ENCODE measurements around the gene C1QB.

The C1QB gene

DNA sequence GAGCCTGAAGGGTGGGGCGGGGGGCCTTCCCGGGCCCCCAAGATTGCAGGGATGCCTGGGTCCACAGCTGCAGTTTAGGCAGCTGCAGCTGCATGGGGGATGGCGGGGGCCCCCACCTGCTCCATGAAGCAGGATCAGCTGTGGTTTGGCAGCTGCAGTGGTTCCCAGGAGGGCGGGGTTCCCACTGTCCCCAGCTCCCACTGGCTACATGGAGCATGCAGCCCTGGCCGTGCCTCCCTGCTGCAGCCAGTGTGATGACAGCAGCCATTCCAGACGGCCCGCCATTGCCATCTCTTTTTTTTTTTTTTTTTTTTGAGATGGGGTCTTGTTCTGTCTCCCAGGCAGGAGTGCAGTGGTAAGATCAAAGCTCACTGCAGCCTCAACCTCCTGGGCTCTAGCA, 17.6 kb upstream of the C1QB start:
- DNase-seq: no peak

DNA sequence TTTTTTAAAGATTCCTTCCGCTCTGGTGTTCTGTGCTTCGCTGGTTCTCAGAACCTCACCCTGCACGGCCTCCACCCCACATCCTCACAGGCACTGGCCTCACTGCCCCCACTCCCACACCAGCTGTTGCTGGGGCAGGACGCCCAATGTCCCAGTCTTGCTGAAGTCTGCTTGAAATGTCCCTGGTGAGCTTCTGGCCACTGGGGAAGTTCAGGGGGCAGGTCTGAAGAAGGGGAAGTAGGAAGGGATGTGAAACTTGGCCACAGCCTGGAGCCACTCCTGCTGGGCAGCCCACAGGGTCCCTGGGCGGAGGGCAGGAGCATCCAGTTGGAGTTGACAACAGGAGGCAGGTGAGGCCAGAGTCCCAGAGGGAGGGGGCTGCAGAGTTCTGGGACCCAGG, 16.7 kb upstream of the C1QB start, which contains the start of gene C1QA:
Gene C1QA (plus strand): TSS at position 276 of the 400 bp plus-strand sequence. CDS start 989 bp downstream, outside the sequence.
- no peak for DNase-seq

DNA sequence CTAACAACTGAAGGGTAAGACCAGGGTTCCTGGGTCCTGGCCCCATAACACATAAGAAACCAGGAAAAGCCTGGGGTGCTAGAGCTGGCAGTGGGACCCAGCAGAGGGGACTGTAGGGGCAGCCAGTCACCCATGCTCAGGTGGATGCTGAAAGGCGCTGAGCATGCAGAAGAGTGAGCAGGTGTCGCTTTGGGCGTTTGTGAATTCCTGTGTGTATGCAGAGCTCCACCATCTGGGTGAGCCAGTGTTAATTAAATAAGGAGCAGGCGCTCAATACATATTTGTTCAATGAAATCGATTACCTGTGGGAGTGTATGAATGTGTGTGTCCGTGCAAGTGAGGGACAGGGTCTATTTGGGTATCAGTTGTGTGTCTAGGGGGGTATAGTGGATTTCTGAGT, 16.1 kb upstream of the C1QB start:
- DNase-seq: no peak

GRCh38 chr1:22637907-22638445, 15.1 kb upstream of the C1QB start:
- no peak for DNase-seq

DNA sequence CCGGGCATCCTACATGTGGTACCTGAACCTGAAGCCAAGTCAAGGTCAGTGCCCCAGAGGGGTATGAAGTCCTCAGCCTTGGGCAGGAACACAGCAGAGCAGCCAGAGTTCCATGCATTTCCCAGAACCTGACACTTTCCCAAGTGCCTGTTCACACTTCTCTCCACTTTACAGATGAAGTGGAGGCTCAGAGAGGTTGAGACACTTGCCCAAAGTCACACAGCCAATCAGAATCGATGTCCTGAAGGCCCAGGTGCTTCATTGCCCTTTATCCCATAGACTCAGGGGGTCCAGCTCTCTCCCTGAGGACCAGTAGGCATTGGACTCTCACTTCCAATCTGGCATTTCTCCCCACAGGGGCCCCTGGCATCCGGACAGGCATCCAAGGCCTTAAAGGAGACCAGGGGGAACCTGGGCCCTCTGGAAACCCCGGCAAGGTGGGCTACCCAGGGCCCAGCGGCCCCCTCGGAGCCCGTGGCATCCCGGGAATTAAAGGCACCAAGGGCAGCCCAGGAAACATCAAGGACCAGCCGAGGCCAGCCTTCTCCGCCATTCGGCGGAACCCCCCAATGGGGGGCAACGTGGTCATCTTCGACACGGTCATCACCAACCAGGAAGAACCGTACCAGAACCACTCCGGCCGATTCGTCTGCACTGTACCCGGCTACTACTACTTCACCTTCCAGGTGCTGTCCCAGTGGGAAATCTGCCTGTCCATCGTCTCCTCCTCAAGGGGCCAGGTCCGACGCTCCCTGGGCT, 14.4 kb upstream of the C1QB start:
- DNase-seq: no peak

DNA sequence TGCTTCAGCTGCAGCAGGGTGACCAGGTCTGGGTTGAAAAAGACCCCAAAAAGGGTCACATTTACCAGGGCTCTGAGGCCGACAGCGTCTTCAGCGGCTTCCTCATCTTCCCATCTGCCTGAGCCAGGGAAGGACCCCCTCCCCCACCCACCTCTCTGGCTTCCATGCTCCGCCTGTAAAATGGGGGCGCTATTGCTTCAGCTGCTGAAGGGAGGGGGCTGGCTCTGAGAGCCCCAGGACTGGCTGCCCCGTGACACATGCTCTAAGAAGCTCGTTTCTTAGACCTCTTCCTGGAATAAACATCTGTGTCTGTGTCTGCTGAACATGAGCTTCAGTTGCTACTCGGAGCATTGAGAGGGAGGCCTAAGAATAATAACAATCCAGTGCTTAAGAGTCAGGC, 13.8 kb upstream of the C1QB start:
- DNase-seq: peak; percentile 74

DNA sequence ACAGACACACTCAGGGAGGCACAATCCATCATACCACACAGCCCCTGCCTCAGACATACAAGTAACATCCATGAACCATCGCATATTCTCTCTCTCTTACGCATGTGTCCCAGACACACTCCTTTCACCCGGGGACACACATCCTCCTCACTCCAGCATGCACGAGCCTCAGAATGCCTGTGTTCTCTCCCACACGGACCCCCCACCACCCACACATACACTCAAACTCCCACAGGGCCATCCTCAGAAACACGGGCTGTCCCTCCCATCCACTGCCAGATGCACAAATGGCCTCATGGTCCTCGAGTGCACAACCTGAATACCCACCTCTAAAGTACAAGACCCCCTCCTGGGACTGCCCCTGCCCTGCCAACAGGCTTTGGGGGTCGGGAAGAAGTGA, 11.8 kb upstream of the C1QB start:
- no peak for DNase-seq

GRCh38 chr1:22641906-22642636, 11.0 kb upstream of the C1QB start:
- DNase-seq: peak; percentile 44

DNA sequence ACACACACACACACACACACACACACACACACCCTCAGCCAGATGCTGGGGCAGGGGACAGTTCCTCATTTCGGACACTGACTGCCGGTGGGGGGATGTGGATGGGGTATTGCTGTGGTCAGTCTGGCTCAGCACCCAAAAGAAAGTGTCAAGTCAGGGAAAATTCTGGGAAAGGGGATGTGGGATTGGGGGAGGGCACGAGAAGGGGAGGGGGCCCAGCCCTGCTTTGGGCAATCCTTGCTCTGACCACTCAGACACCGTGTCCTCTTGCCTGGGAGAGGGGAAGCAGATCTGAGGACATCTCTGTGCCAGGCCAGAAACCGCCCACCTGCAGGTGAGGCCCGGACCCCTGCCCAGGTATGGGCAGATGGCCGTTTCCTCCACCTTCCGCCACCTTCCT, 9.7 kb upstream of the C1QB start, which contains the start of gene C1QC:
Gene C1QC (plus strand): TSS at position 253 of the 400 bp plus-strand sequence. CDS start 391 bp downstream, outside the sequence.
- no peak for DNase-seq

DNA sequence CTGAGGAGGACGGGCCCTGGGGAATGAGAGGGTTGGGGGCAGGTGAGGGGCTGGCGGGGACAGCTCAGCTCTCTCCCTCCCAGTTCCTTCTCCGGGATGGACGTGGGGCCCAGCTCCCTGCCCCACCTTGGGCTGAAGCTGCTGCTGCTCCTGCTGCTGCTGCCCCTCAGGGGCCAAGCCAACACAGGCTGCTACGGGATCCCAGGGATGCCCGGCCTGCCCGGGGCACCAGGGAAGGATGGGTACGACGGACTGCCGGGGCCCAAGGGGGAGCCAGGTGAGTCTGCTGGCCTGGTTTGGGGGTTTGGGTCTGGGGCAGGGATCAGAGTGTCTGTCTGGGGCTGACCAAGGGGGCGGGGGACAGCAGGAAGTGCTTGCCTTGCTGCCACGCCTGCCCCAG, 9.1 kb upstream of the C1QB start:
- no peak for DNase-seq

DNA sequence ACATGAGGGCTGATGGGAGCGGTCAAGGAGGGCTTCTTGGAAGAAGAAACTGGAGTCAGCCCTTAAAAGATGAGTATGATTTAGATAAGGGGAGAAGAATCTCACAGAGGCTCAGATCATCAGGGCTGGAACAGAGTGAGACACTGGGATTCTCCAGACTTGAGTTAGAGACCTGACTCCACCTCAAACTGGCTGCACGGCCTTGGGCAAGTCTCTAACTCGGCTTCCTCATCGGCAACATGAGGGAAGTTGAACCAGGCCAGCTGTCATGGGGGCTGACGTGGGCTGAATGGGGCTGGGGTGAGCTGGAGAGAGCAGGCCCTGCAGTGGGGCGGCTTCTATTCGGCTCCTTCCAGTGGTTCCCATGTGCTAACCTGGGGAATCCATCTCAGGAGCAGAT, 7.1 kb upstream of the C1QB start:
- DNase-seq: no peak

DNA sequence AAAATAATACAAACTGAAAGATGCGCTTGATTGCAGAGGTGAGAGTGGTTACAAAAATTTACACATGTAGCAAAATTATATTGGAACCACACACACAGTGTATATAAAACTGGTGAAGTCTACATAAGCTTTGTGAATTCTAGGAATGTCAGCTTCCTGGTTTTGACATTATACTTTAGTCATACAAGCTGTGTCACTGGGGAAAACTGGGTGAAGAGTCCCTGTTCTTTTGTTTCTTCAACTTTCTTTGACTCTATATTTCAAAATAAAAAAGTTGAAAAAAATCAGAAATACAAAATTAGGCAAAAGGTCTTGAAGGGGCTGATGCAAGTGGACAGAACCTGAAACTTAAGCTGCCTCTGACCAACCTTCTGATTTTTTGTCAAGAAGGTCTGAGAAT, 6.7 kb upstream of the C1QB start:
- no peak for DNase-seq

- DNase-seq: no peak
Observed at GRCh38 chr1:22650089-22650693, 2.8 kb upstream of the C1QB start.

GRCh38 chr1:22651941-22652856, 837 bp upstream of the C1QB start:
- DNase-seq: no peak

DNA sequence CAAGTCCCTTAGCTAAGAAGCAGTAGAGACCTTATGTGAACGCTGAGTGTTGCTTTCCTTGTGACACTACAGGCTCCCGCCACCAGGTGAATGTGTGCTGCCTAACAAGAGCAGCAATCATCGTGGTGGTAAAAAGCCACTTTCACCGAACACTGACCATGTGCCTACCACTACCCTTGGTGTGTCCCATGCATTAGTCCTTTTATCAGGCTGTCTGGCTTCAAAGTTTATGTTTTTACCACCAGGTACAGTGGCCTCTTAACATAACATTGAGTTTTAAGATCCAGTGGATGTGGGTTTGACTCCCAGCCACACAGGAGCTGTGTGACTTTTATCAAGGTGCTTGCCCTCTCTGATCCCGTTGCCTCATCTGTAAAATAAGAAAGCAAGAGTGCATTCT, 1.7 kb downstream of the C1QB start:
- DNase-seq: no peak

DNA sequence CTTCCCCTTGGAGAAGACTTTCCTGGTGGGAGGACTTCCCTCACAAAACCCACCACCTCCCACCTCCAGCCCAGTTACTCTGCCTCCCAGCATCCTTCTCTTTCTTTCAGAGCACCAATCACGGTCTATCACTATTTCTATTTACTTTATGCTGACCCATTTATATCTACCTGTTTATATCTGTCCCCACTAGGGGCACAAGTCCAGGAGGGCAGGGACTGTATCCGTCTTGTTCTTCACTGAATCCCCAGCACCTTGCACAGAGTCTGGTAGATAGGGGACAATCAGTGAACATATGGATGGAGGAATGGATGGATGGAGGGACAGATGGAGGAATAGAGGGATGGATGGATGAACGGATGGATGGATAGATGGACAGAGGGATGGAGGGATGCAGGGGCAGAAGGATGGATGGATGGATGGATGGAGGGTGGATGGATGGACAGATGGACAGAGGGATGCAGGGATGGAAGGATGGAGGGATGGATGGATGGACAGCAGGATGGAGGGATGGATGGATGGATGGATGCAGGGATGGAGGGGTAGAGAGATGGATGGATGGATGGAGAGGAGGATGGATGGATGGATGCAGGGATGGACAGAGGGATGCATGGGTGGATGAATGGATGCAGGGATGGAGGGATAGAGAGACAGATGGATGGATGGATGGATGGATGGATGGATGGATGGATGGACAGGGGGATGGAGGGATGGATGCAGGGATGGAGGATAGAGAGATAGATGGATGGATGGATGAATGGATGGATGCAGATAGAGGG, 5.5 kb downstream of the C1QB start:
- DNase-seq: no peak

- DNase-seq: no peak
Observed at GRCh38 chr1:22660716-22661241, 7.7 kb downstream of the C1QB start.

GRCh38 chr1:22661880-22662279, 8.8 kb downstream of the C1QB start:
- DNase-seq: no peak

DNA sequence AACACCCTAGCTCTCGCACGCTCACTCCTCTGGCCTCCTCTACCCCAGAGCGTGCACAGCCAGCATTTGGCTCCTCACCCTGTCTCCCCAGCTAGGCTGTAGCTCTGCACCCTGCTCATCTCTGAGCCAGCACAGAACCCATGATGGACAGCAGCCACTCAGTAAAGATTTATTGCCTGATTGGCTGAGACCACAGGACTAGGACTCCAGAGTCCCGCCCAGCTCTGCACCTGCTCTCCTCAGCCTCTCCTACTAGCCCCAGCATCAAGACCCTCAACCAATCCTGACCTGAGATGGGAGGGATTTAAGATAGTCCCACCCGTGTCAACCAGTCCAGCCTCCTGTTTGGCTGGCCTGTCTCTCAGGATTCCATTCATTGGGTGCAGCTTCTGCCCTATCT, 9.3 kb downstream of the C1QB start:
- no peak for DNase-seq

- no peak for DNase-seq
Observed at GRCh38 chr1:22662986-22663408, 10.0 kb downstream of the C1QB start.

GRCh38 chr1:22665752-22666151, 12.7 kb downstream of the C1QB start:
- DNase-seq: no peak
